GM19455 (cell line): ENCODE data around the gene PTPRJ.
"Not testable (repeated sequence)": the region's sequence is repeated elsewhere in the genome, so short reads cannot be mapped to it uniquely, and the experiment has no call there.

Experiments used
- ATAC-seq: cut with Tn5 transposase; IDR thresholded peaks from one replicate; pipeline ENCODE4 v1.9.1; 2021; ENCODE audit not compliant: unreplicated experiment

PTPRJ gene

GRCh38 chr11:48108231-48109045, 128.1 kb downstream of the PTPRJ start:
- ATAC-seq, result no peak

- no peak for ATAC-seq
Measured at GRCh38 chr11:48109046-48109666, 128.8 kb downstream of the PTPRJ start.

GRCh38 chr11:48110509-48110766, 130.1 kb downstream of the PTPRJ start:
- no peak for ATAC-seq

GRCh38 chr11:48111891-48112290, 131.5 kb downstream of the PTPRJ start:
- ATAC-seq, result no peak

GRCh38 chr11:48114740-48115139, 134.4 kb downstream of the PTPRJ start:
- no peak for ATAC-seq

- ATAC-seq, result no peak
Measured at GRCh38 chr11:48116437-48117228, 136.3 kb downstream of the PTPRJ start.

- no peak for ATAC-seq
Measured at GRCh38 chr11:48122246-48122645, 141.9 kb downstream of the PTPRJ start.

GRCh38 chr11:48122656-48123055, 142.3 kb downstream of the PTPRJ start:
- no peak for ATAC-seq

GRCh38 chr11:48123254-48123875, 143.0 kb downstream of the PTPRJ start:
- no peak for ATAC-seq

GRCh38 chr11:48123934-48124755, 143.8 kb downstream of the PTPRJ start:
- ATAC-seq, result no peak

- no peak for ATAC-seq
Measured at GRCh38 chr11:48124880-48125279, 144.5 kb downstream of the PTPRJ start.

GRCh38 chr11:48125866-48126265, 145.5 kb downstream of the PTPRJ start:
- ATAC-seq, result no peak

- ATAC-seq, result no peak
Measured at GRCh38 chr11:48127521-48128183, 147.3 kb downstream of the PTPRJ start.

GRCh38 chr11:48129697-48130395, 149.5 kb downstream of the PTPRJ start:
- ATAC-seq, result no peak

- ATAC-seq, result no peak
Measured at GRCh38 chr11:48134221-48134922, 154.0 kb downstream of the PTPRJ start.

- ATAC-seq, result no peak
Measured at GRCh38 chr11:48138222-48138621, 157.9 kb downstream of the PTPRJ start.

- not testable (repeated sequence) for ATAC-seq
Measured at GRCh38 chr11:48139896-48140295, 159.5 kb downstream of the PTPRJ start.

- ATAC-seq, result no peak
Measured at GRCh38 chr11:48141475-48142122, 161.2 kb downstream of the PTPRJ start.
